Fibroblast of the conjunctiva (primary cell): ENCODE data around the gene EGFL7.

Experiments
- DNase-seq: peaks from one replicate; pipeline ENCODE4 v3.0.0-alpha.2; 2010; ENCODE audit warnings: low read depth

EGFL7 gene

GRCh38 chr9:136673088-136673974, 10.6 kb downstream of the EGFL7 start:
- no peak for DNase-seq

DNA sequence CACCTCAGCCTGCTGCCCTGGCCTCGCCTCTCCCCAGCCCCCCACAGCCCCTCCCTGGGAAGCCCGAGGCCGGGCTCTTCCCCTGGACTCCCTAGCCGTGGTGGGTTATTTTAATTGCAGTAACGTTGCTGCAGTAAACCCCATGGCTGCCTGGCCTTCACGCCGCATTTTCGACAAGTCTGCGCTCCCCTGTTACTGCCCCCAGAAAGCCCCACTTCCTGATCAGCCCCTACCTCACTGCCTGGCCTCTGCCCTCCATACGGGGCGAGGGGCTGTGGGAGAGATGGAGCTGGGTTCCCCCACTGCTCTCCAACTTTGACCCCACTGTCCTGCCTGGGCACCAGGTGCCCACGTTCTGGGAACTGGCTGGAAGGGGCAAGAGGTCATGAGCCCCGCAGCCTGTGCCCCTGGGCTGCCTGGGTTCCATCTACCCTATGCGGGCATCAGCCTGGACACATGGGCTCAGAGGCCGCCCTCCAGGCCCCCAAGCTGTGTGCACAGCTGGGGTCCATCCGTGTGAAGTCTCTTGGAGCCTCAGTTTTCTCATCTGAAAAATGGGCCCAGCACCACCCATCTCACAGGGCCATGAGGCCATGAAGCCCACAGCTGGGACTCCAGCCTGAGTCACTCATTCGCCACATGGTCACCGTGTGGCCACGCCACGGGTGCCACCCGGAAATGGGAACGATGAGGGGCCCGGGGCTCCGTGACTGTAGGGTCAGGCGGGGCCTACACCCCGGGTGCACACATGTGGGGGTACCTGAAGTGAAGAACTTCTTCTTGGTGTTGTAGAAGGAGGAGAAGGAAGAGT, 11.5 kb downstream of the EGFL7 start:
- DNase-seq = no peak

DNA sequence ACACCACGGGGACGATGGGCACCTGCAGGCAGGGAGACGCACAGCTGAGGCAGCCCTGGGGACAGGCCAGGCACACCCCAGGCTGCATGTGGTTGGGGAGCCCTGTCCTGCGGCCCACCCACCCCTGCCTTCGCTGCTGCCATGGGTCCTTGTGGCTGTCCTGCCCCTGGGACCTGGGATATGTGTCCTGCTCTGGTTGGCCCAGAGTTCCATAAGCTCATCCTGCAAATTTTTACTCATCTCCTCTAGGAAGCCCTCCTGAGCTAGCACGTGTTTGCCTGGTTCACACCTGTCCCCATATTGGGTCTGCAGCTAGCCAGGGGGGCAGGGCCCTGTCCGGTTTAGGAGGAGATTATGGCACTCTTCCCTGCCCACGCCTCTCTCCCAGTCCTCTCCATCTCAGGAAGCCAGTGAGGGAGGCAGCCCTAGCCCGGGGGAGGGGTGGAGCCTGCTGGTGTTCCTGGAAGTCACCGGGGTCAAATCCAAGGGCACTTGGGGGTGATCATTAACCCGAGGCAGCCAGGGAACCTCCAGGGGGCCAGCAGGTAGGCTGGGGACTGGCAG, 12.2 kb downstream of the EGFL7 start:
- DNase-seq = no peak

- DNase-seq = no peak
These were observed 13.0 kb downstream of the EGFL7 start for GRCh38 chr9:136675477-136676296.

DNA sequence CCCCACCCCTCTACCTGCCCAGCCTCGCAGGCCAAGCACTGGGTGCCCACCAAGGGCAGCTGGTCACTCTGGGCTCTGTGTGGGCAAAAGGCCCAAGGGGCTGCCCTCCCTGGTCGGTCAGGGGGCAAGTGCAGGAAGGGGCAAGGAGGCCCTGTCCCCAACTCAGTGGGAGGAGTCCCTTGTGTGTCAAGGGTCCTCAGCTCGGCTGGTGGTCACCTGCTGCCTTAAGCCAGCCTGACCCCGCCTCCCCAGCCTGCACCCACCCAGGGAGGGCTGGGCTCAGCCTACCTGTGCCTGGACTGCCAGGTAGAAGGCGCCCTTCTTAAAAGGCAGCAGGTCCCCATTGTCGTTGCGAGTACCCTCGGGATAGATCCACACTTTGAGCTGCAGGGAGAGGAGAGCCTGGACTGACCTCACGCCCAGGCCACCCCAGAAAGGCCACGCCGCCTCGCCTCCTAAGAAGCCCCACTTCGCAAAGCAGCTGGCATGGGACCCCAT, 13.6 kb downstream of the EGFL7 start:
- DNase-seq = no peak

GRCh38 chr9:136676920-136677686, 14.4 kb downstream of the EGFL7 start:
- no peak for DNase-seq

GRCh38 chr9:136678034-136678433, 15.3 kb downstream of the EGFL7 start:
- no peak for DNase-seq

DNA sequence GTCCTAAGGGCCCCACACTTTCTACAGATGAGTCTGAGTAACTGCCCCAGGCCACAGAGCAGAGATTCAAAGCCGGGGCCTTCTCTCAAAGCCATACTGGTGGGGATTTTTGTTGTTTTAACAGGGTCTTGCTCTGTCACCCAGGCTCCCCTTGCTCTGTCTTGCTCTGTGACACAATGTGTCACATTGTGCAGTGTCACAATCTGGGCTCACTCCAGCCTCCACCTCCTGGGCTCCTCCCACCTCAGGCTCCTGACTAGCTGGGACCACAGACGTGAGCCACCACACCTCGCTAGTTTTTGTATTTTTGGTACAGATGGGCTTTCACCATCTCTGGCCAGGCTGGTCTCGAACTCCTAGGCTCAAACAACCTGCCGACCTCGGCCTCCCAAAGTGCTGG, 15.9 kb downstream of the EGFL7 start:
- DNase-seq = no peak

- no peak for DNase-seq
These were observed 16.8 kb downstream of the EGFL7 start for GRCh38 chr9:136679431-136679941.

GRCh38 chr9:136681029-136681428, 18.3 kb downstream of the EGFL7 start:
- no peak for DNase-seq

DNA sequence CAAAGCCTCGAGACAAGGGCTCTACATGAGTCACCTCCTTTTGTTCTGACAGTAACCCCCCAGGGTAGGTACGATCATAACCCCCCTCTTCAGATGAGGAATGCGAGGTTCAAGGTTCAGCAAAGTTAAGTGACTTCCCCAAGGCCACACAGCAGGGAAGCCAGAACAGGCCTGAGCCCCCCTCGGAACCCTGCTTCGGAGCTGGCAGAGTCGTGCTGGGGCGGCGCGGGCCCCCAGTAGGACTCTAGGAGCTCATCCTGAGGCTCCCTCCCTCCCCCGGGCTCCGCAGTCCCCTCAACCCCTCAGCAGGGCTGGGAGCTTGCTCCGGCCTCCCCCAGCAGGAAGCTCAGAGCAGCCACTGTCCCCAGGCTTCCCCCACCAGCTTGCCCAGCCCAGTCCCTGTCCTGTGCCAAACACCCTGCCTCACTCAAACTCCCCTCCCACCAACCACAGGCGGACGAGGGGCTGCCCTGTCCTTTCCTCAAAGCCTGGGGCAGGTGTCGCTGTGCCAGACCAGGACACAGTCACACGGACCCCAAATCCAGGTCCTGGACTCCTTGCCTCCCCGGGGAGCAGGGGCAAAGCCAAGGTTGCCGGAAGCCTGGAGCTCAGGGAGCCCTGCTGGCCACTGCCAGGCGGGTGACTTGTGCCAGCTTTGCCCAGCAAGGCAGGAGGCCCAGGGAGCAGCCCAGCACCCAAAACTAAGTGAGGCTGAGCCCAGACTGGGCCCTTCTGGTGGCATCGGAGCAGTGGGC, 19.4 kb downstream of the EGFL7 start:
- no peak for DNase-seq

DNA sequence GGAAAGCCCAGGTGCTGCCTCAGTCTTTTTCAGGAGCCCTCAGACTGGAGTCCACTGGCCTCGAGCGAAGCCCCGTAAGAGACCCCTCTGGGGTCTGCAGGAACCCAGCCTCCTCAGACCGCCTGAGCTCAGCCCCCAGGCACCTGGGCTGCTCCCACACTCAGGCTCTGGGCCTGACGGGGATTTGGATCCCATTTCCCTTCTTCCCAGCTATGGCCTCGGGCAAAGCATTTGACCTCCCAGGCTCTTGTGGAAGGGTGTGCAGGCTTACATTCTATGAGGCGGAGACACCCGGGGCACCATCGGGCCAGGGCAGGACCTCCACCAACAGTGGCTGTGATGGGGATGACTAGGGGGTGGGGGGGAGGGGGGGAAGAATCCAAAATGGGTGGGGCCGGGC, 20.0 kb downstream of the EGFL7 start:
- no peak for DNase-seq

- no peak for DNase-seq
These were observed 20.5 kb downstream of the EGFL7 start for GRCh38 chr9:136683173-136683745.

DNA sequence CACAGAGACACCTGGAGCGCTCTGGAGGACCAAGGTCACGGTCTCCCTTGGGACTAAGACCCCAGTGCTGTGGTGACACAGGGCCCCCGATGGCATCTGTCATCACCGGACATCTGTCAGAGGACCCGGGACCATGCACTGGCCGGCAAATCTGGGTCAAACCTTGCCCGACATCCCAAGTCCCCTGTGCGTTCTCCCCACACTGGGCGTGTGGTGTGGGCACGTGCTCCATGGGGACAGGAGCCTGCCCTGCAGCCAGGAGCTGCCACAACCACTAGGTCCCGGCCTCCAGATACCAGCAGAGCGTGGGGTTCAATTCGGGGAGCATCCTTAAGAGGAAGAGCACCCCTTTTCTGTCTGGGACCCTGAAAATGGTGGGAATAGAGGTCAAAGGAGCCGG, 21.0 kb downstream of the EGFL7 start:
- DNase-seq = no peak

DNA sequence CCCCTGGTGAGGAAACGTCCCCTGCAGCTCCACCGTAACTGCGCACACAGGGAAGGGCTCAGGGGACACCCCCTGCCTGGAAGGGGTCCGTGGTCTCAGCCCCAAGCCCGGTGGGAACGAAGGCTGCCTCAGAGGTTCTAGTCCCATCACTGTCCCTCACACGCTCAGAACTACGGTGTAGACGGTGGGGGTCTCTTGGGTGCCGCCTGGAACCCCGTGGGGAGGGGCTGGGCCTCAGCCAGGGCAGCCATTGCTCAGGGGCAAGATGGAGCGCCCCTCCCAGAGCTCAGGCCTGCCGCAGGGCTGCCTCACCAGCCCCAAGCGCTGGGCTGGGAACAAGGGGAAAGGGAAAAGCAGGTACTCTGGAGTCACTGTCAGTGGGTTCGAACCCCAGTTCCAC, 21.6 kb downstream of the EGFL7 start:
- no peak for DNase-seq

DNA sequence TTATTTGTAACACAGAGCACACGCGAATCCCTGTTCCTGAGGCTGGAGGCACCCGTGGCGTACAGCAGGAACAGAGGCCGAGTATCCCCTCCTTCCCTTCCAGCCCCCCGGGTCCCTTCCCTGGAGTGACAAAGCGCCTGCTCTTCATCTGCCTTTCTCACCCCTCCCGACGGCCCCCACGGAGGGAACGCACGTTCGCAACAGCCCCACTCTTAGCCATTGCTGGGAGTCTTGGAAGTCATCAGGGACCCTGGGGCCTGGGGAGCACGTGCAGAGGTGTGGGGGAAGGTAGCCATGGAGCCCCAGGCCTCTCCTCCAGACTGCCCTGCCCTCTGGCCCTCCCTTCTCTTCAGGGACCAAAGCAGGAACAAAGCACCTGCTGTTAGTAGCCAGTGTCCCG, 22.1 kb downstream of the EGFL7 start:
- no peak for DNase-seq

- no peak for DNase-seq
These were observed 22.5 kb downstream of the EGFL7 start for GRCh38 chr9:136685216-136685615.

DNA sequence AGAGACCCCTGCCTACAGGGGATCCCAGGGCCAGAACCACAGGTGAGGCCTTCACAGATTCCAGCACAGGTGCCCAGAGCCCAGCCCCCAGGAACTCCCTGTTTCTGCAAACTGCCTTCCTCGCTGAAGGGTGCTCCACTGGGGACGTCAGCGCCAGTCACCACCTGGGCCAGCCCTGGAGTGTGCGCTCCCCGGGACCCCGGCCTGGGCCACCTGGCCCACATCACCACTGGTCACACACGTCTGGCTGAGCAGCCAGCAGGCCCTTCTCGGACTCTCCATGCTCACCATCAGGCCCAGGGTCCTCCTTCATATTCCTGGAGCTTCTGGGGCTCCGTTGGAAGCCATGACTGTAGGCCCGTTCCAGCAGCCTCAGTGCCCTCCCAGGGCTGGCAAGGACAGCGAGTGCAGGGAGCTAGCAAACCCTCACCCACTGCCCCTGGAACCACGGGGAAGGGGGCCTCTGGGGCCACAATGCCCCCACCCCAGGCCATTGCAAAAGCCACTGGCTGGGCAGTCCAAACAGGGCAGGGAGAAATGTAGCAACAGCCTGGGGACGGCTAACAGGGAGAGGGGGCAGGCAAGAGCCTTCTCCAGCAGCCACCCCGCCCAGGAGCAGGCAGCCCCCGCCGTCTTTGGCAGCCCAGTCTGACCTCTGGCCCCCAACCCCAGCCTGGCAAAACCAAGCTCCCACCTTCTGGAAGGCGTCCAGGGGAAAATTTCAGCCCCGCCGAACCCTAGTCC, 23.2 kb downstream of the EGFL7 start:
- DNase-seq = no peak

- no peak for DNase-seq
These were observed 23.7 kb downstream of the EGFL7 start for GRCh38 chr9:136686534-136686793.
